H1 (cell line): ENCODE data around the gene PFKP. TPM values are rescaled to one million over a fixed set of nuclear protein-coding genes. Genes with fewer than 3 reads are reported as not detected.

ENCODE experiments used
- CHD7 ChIP-seq: fragments of 300-600 bp; sonication (generic); IDR thresholded peaks from 2 replicates; pipeline ENCODE4 v1.7.1; 2012; ENCODE audit warnings: low read length, moderate library complexity, mild to moderate bottlenecking, inconsistent platforms; ENCODE audit not compliant: insufficient replicate concordance
- CTBP2 ChIP-seq: IDR thresholded peaks from 2 replicates; pipeline ENCODE4 v1.7.0; 2011; ENCODE audit warnings: borderline replicate concordance, mild to moderate bottlenecking, moderate library complexity, mixed read lengths, low read length; ENCODE audit not compliant: insufficient read depth, insufficient read length
- CTCF ChIP-seq, 3 experiments: IDR thresholded peaks; 1 replicate in 2 of 3; 2 replicates in 1 of 3; pipeline versions ENCODE4 v1.5.1 to v1.6.1; 2011; ENCODE audit warnings: low read length in 3 of 3, mild to moderate bottlenecking in 3 of 3, inconsistent platforms in 2 of 3, low read depth in 1 of 3, moderate library complexity in 1 of 3; ENCODE audit not compliant: insufficient read depth in 1 of 3; ENCODE audit errors: control extremely low read depth in 1 of 3
- EGR1 ChIP-seq: IDR thresholded peaks from 2 replicates; pipeline ENCODE4 v1.6.1; 2011; ENCODE audit warnings: low read depth, low read length, borderline replicate concordance
- EP300 ChIP-seq, 2 experiments: IDR thresholded peaks; 1 replicate in 1 of 2; 2 replicates in 1 of 2; pipeline ENCODE4 v1.6.1; 2011 to 2012; ENCODE audit warnings: low read depth in 2 of 2, low read length in 2 of 2, mild to moderate bottlenecking in 2 of 2, borderline replicate concordance in 1 of 2, inconsistent platforms in 1 of 2, moderate library complexity in 1 of 2
- GTF2F1 ChIP-seq: IDR thresholded peaks from 2 replicates; pipeline ENCODE4 v1.6.1; 2012; ENCODE audit warnings: low read depth, low read length, improper control_type of control experiment, borderline replicate concordance
- KDM1A ChIP-seq: fragments of 200-600, 300-600 bp; sonication (generic); IDR thresholded peaks from 2 replicates; pipeline ENCODE4 v1.7.1; 2016; ENCODE audit warnings: mild to moderate bottlenecking, low read length, borderline replicate concordance
- polyA plus RNA-seq, 7 experiments: library from polyadenylated mRNA; depleted of rRNA in 3 of 7; stranded (reverse) in 5 of 7; unstranded in 2 of 7; fragments of >200 nt in 5 of 7; fragments of 200-250 nt in 2 of 7; gene quantifications; 1 replicate in 5 of 7; 2 replicates in 1 of 7; 4 replicates in 1 of 7; pipeline versions ENCODE4 v1.2.1 to v1.2.3, GENCODE V29; 2011 to 2013; ENCODE audit warnings: missing spikeins in 2 of 7, mixed read lengths in 2 of 7
- total RNA-seq: library from RNA; stranded (reverse); fragmentation: NEBNext Ultra II Directional; extraction: Animal tissue kit (Norgen Biotek cat#: 25700); gene quantifications from 2 replicates; pipeline ENCODE4 v1.2.1, GENCODE V29; 2021

The PFKP gene
- total and polyA plus RNA-seq, 2 of the 8 experiments (the other 6 are each of a cell fraction or from before 2014, with no cell fraction given): 51.2 to 128 TPM

GRCh38 chr10:3172446-3173170 is 105.3 kb downstream of the PFKP start, which contains the start of gene PITRM1 (continued):
- TF ChIP-seq CTCF (IDR thresholded peaks at IDR 0.05; ENCODE audit: control extremely low read depth in 1 of 3, insufficient read depth in 1 of 3, low read depth in 1 of 3, low read length in 3 of 3) (no peak), CTBP2 (no peak), GTF2F1 (no peak), EP300 (IDR thresholded peaks at IDR 0.05; ENCODE audit: borderline replicate concordance in 1 of 2, low read depth in 2 of 2, low read length in 2 of 2) (no peak), EGR1 (no peak), CHD7 (no peak), KDM1A (no peak)
